WTC11 (cell line): ENCODE data around the gene BOLA3.

Experiments used
- ETV6 ChIP-seq: sonication (generic); formaldehyde crosslinking; IDR thresholded peaks from 2 replicates; pipeline ENCODE4 v1.8.1; 2022; ENCODE audit warnings: mild to moderate bottlenecking, missing genetic modification reagents
- NFYB ChIP-seq: sonication (generic); formaldehyde crosslinking; conservative IDR thresholded peaks from 2 replicates; pipeline ENCODE4 v1.8.0; 2022; ENCODE audit warnings: low read depth, missing genetic modification reagents
- NR3C1 ChIP-seq: sonication (generic); formaldehyde crosslinking; conservative IDR thresholded peaks from 2 replicates; pipeline ENCODE4 v1.8.1; 2023; ENCODE audit warnings: low read depth, mild to moderate bottlenecking, missing genetic modification reagents
- OVOL2 ChIP-seq: fragments of 250-450 bp; sonication (Bioruptor Pico); IDR thresholded peaks from 2 replicates; pipeline ENCODE4 v1.9.0; 2021; ENCODE audit warnings: mild to moderate bottlenecking, borderline replicate concordance
- RELA ChIP-seq: sonication (generic); formaldehyde crosslinking; IDR thresholded peaks from 2 replicates; pipeline ENCODE4 v1.8.1; 2022; ENCODE audit warnings: missing genetic modification reagents, mild to moderate bottlenecking, borderline replicate concordance
- TF ChIP-seq, protein P1 (sequence below): fragments of 200-600 bp; IDR thresholded peaks from 2 replicates; pipeline ENCODE4 v1.8.0; 2022; ENCODE audit warnings: antibody characterized with exemption
- TF ChIP-seq, protein P2 (sequence below): sonication (generic); formaldehyde crosslinking; IDR thresholded peaks from 2 replicates; pipeline ENCODE4 v1.8.0; 2022; ENCODE audit warnings: mild to moderate bottlenecking, missing genetic modification reagents
- TF ChIP-seq, protein P3 (sequence below): sonication (generic); formaldehyde crosslinking; conservative IDR thresholded peaks from 2 replicates; pipeline ENCODE4 v1.8.1; 2023; ENCODE audit warnings: mild to moderate bottlenecking, low read depth, missing genetic modification reagents, moderate library complexity
- TF ChIP-seq, protein P4 (sequence below): sonication (generic); formaldehyde crosslinking; IDR thresholded peaks from 2 replicates; pipeline ENCODE4 v1.8.0; 2022; ENCODE audit warnings: mild to moderate bottlenecking, missing genetic modification reagents

DNA sequence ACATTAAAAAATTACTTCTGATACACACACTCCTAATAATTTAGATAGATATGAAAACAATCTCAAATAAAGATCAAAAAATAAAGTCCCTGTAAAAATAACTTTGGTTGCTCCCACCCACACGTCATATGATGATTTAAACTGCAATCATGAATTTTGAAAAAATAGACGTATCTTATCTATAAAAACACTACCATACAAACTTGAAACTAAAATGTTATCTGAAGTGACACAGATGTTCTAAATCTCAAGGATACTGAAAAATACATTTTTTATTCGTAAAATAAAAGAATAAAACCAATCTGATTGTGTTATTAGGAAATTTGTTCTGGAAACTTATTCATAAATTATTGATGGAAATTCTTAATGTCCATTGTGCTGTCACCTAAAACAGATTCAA lies 8.1 kb upstream of the BOLA3 start:
- TF ChIP-seq, protein P1, sequence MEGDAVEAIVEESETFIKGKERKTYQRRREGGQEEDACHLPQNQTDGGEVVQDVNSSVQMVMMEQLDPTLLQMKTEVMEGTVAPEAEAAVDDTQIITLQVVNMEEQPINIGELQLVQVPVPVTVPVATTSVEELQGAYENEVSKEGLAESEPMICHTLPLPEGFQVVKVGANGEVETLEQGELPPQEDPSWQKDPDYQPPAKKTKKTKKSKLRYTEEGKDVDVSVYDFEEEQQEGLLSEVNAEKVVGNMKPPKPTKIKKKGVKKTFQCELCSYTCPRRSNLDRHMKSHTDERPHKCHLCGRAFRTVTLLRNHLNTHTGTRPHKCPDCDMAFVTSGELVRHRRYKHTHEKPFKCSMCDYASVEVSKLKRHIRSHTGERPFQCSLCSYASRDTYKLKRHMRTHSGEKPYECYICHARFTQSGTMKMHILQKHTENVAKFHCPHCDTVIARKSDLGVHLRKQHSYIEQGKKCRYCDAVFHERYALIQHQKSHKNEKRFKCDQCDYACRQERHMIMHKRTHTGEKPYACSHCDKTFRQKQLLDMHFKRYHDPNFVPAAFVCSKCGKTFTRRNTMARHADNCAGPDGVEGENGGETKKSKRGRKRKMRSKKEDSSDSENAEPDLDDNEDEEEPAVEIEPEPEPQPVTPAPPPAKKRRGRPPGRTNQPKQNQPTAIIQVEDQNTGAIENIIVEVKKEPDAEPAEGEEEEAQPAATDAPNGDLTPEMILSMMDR, result no peak
- TF ChIP-seq RELA (CRISPR knock-in tag) (no peak), NR3C1 (CRISPR knock-in tag) (no peak), ETV6 (CRISPR knock-in tag) (no peak), NFYB (CRISPR knock-in tag) (no peak), OVOL2 (CRISPR knock-in tag) (no peak)
- TF ChIP-seq, protein P2, sequence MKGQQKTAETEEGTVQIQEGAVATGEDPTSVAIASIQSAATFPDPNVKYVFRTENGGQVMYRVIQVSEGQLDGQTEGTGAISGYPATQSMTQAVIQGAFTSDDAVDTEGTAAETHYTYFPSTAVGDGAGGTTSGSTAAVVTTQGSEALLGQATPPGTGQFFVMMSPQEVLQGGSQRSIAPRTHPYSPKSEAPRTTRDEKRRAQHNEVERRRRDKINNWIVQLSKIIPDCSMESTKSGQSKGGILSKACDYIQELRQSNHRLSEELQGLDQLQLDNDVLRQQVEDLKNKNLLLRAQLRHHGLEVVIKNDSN (CRISPR knock-in tag), result no peak
- TF ChIP-seq, protein P3, sequence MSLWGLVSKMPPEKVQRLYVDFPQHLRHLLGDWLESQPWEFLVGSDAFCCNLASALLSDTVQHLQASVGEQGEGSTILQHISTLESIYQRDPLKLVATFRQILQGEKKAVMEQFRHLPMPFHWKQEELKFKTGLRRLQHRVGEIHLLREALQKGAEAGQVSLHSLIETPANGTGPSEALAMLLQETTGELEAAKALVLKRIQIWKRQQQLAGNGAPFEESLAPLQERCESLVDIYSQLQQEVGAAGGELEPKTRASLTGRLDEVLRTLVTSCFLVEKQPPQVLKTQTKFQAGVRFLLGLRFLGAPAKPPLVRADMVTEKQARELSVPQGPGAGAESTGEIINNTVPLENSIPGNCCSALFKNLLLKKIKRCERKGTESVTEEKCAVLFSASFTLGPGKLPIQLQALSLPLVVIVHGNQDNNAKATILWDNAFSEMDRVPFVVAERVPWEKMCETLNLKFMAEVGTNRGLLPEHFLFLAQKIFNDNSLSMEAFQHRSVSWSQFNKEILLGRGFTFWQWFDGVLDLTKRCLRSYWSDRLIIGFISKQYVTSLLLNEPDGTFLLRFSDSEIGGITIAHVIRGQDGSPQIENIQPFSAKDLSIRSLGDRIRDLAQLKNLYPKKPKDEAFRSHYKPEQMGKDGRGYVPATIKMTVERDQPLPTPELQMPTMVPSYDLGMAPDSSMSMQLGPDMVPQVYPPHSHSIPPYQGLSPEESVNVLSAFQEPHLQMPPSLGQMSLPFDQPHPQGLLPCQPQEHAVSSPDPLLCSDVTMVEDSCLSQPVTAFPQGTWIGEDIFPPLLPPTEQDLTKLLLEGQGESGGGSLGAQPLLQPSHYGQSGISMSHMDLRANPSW, result no peak
- TF ChIP-seq, protein P4, sequence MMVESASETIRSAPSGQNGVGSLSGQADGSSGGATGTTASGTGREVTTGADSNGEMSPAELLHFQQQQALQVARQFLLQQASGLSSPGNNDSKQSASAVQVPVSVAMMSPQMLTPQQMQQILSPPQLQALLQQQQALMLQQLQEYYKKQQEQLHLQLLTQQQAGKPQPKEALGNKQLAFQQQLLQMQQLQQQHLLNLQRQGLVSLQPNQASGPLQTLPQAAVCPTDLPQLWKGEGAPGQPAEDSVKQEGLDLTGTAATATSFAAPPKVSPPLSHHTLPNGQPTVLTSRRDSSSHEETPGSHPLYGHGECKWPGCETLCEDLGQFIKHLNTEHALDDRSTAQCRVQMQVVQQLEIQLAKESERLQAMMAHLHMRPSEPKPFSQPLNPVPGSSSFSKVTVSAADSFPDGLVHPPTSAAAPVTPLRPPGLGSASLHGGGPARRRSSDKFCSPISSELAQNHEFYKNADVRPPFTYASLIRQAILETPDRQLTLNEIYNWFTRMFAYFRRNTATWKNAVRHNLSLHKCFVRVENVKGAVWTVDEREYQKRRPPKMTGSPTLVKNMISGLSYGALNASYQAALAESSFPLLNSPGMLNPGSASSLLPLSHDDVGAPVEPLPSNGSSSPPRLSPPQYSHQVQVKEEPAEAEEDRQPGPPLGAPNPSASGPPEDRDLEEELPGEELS (CRISPR knock-in tag), result no peak
